Hematopoietic multipotent progenitor cell treated with erythropoietin and hydrocortisone succinate and interleukin-3 and kit ligand, for 6 days (in vitro differentiated cells): ENCODE results near the gene C3orf22.

Experiments used
- DNase-seq: peaks from one replicate; pipeline ENCODE4 v3.0.0-alpha.2; 2015

C3orf22 gene

GRCh38 chr3:126556637-126557414 is 1.9 kb downstream of the C3orf22 start:
- DNase-seq = no peak

GRCh38 chr3:126555795-126556636 is 2.7 kb downstream of the C3orf22 start:
- no peak for DNase-seq

- DNase-seq = no peak
These were observed 3.9 kb downstream of the C3orf22 start for GRCh38 chr3:126554560-126555525.

- DNase-seq = no peak
These were observed 5.2 kb downstream of the C3orf22 start for GRCh38 chr3:126553284-126554084.

GRCh38 chr3:126552688-126553283 is 5.9 kb downstream of the C3orf22 start:
- DNase-seq = no peak

GRCh38 chr3:126551839-126552687 is 6.7 kb downstream of the C3orf22 start:
- no peak for DNase-seq

GRCh38 chr3:126551121-126551838 is 7.5 kb downstream of the C3orf22 start:
- no peak for DNase-seq

- no peak for DNase-seq
These were observed 8.2 kb downstream of the C3orf22 start for GRCh38 chr3:126550488-126551051.

- DNase-seq = no peak
These were observed 8.8 kb downstream of the C3orf22 start for GRCh38 chr3:126549861-126550487.

GRCh38 chr3:126548556-126549466 is 9.9 kb downstream of the C3orf22 start:
- no peak for DNase-seq

GRCh38 chr3:126547721-126548120 is 11.0 kb downstream of the C3orf22 start:
- DNase-seq = no peak

- DNase-seq = no peak
These were observed 12.0 kb downstream of the C3orf22 start for GRCh38 chr3:126546549-126547239.

GRCh38 chr3:126546013-126546412 is 12.7 kb downstream of the C3orf22 start:
- no peak for DNase-seq

GRCh38 chr3:126545544-126545943 is 13.2 kb downstream of the C3orf22 start:
- DNase-seq = no peak

- DNase-seq = no peak
These were observed 14.0 kb downstream of the C3orf22 start for GRCh38 chr3:126544596-126545281.

GRCh38 chr3:126543457-126544061 is 15.2 kb downstream of the C3orf22 start:
- no peak for DNase-seq
